CD4-positive, CD25-positive, alpha-beta regulatory T cell (primary cell): ENCODE data around the gene SH3BP5. TPM values are rescaled to one million over a fixed set of nuclear protein-coding genes. Genes with fewer than 3 reads are reported as not detected.

Experiments used
- ATAC-seq, 2 donors: fragments of 150-1000 bp; cut with Tn5 transposase; one replicate each; pipeline ENCODE4 v1.10.0; 2021; ENCODE audit warnings: low read depth in 2 of 2, moderate number of reproducible peaks in 2 of 2, moderate library complexity in 1 of 2
- DNase-seq, 3 donors: peaks; one replicate each; pipeline versions ENCODE4 v3.0.0 to v3.0.0-alpha.2; 2012 to 2022; ENCODE audit warnings: mixed read lengths in 1 of 3
- H3K27ac ChIP-seq: one replicate; pipeline ENCODE4 v1.7.0; 2013; ENCODE audit warnings: mild to moderate bottlenecking, low read length; ENCODE audit not compliant: insufficient read depth, poor library complexity, severe bottlenecking
- H3K27me3 ChIP-seq: one replicate; pipeline ENCODE4 v1.7.0; 2013; ENCODE audit warnings: low read length; ENCODE audit not compliant: control insufficient read depth, insufficient read depth
- H3K36me3 ChIP-seq: one replicate; pipeline ENCODE4 v1.7.0; 2013; ENCODE audit warnings: mild to moderate bottlenecking, low read length, moderate library complexity; ENCODE audit not compliant: control insufficient read depth, insufficient read depth
- H3K4me1 ChIP-seq: 2 replicates; pipeline ENCODE4 v1.7.0; 2013; ENCODE audit warnings: mild to moderate bottlenecking, low read length; ENCODE audit not compliant: insufficient read depth, control insufficient read depth, poor library complexity, severe bottlenecking
- H3K4me3 ChIP-seq: one replicate; pipeline ENCODE4 v1.7.0; 2013; ENCODE audit warnings: low read depth, mild to moderate bottlenecking, low read length, moderate library complexity
- H3K9me3 ChIP-seq, 2 experiments: 1 replicate in 1 of 2; 2 replicates in 1 of 2; pipeline ENCODE4 v1.7.0; 2013; ENCODE audit warnings: low read length in 2 of 2, mild to moderate bottlenecking in 1 of 2, moderate library complexity in 1 of 2; ENCODE audit not compliant: control insufficient read depth in 2 of 2
- H3K27ac Mint-ChIP-seq, 3 donors: one replicate each; pipeline ENCODE4 v1.8.0; 2020 to 2022; ENCODE audit warnings: mild to moderate bottlenecking in 3 of 3, mixed read lengths in 3 of 3, moderate library complexity in 2 of 3
- H3K27me3 Mint-ChIP-seq: one replicate; pipeline ENCODE4 v1.8.0; 2022; ENCODE audit warnings: mild to moderate bottlenecking, mixed read lengths
- H3K36me3 Mint-ChIP-seq: one replicate; pipeline ENCODE4 v1.8.0; 2020; ENCODE audit warnings: mixed read lengths
- H3K4me1 Mint-ChIP-seq, 4 donors: one replicate each; pipeline ENCODE4 v1.8.0; 2020 to 2022; ENCODE audit warnings: mixed read lengths in 4 of 4, mild to moderate bottlenecking in 1 of 4
- H3K4me3 Mint-ChIP-seq, 4 donors: one replicate each; pipeline ENCODE4 v1.8.0; 2020 to 2022; ENCODE audit warnings: mild to moderate bottlenecking in 4 of 4, mixed read lengths in 4 of 4, moderate library complexity in 3 of 4
- H3K9me3 Mint-ChIP-seq, 7 donors: one replicate each; pipeline ENCODE4 v1.8.0; 2020 to 2022; ENCODE audit warnings: mixed read lengths in 7 of 7, mild to moderate bottlenecking in 3 of 7, moderate library complexity in 2 of 7
- polyA plus RNA-seq, 4 donors: library from polyadenylated mRNA; unstranded; fragments of 300-500 nt; fragmentation: Illumina TruSeq; gene quantifications; one replicate each; pipeline ENCODE4 v1.2.3, GENCODE V29; 2021
- total RNA-seq: library from RNA; stranded (reverse); gene quantifications from one replicate; pipeline ENCODE4 v1.2.3, GENCODE V29; 2022

SH3BP5 gene
- total and polyA plus RNA-seq, 5 donors from 2014 or later = 24.7 to 68.6 (median 32.8) TPM

DNA sequence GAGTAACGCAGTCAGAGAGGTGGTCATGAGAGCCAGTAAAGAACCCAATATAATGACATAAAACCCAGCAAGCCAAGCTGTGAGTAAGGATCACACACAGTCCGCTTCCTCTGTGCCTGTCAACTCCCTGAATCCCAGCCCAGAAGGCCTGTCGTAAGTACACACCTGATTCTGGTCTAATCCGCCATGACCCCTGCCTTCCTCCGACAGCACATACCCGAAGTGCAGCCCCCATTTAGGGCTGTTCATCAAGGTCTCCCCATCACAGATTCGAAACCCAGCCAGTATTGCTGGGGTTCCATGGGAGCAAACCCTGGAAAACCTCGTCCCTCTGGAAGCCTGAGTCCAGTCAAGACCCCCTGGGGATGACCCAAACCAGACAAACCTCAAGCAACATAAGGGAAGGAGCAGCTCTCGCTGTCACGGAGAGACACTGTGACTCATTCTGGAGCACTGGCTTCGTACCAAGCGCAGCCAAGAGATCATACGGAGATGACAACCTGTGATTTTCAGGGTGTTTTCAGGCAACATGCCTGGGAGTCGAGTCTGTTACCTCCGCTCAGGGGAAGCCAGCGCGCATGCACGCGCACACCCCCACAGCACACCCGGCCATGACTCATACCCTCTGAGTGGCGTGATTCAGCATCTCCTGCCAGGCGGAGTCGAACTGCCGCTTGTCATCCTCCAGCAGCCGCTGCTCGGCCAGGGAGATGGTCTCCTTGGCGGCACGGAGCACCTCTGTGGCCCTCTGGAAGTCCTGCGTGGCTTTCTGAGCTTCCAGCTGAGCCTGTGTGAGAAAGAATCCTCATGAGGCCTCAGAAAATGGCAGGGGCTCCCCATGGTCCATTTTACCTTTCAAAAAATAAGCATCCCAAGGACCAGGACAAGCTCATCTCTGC lies 63.0 kb downstream of the SH3BP5 start:
- Histone ChIP-seq H3K27ac (peak overlapping the region; percentile 87), H3K9me3 (no peaks in the 10 kb centered on the region), H3K4me3 (peak overlapping the region; percentile 46), H3K4me1 (peaks cover 61% of the 10 kb centered on the region), H3K36me3 (peaks cover 18% of the 10 kb centered on the region), H3K27me3 (no peaks in the 10 kb centered on the region)
- Mint-ChIP-seq H3K9me3 (no peaks in the 10 kb centered on the region), H3K27ac (peak overlapping the region; percentile 85 to 94 (median 94)), H3K36me3 (no peaks in the 10 kb centered on the region), H3K27me3 (peaks cover 4% of the 10 kb centered on the region), H3K4me3 (peak overlapping the region; percentile 66 to 89 (median 70)), H3K4me1 (peaks cover 22 to 81% (median 54%) of the 10 kb centered on the region in 4 donors)
- DNase-seq (peak; percentile 76 to 93 (median 77)), ATAC-seq (peak; percentile 78 to 81)

- peak overlapping the region; percentile 23 to 89 (median 52) for H3K4me3 Mint-ChIP-seq
- Histone ChIP-seq H3K27ac (peak overlapping the region; percentile 87), H3K4me3 (no peak overlapping the region), H3K36me3 (peaks cover 18% of the 10 kb centered on the region), H3K27me3 (no peaks in the 10 kb centered on the region), H3K4me1 (peaks cover 59% of the 10 kb centered on the region), H3K9me3 (no peaks in the 10 kb centered on the region)
- peak; percentile 74 to 90 (median 85) for DNase-seq
- no peaks in the 10 kb centered on the region for H3K9me3 Mint-ChIP-seq
- peaks cover 22 to 71% (median 52%) of the 10 kb centered on the region in 4 donors for H3K4me1 Mint-ChIP-seq
- H3K36me3 Mint-ChIP-seq = no peaks in the 10 kb centered on the region
- ATAC-seq = peak; percentile 49
- peaks cover 4% of the 10 kb centered on the region for H3K27me3 Mint-ChIP-seq
- H3K27ac Mint-ChIP-seq = peak overlapping the region in 2 of 3 donors; percentile 86 to 87
Measured at GRCh38 chr3:15268033-15268631, 64.3 kb downstream of the SH3BP5 start.

DNA sequence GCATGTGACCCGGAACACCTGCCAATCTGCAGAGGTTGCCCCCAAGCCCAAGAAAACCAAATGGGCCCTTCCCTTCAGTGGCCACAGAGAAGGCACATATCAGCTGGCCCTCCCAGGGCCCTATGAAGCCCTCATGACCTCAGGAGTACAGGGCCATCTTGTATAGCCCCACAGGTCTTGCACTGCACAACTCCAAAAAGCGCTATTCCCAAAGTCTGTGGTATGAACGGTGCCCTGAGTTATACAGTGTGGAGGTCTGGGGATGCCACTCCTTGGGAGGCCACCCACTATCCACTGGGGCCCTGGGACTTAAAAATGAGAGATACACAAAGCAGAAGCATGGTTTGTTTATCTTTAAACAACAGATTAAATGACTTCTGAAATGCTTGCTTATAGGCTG lies 64.9 kb downstream of the SH3BP5 start:
- Mint-ChIP-seq H3K9me3 (no peaks in the 10 kb centered on the region), H3K4me3 (peak overlapping the region in 1 of 4 donors; percentile 89), H3K27me3 (peaks cover 4% of the 10 kb centered on the region), H3K36me3 (no peaks in the 10 kb centered on the region), H3K4me1 (peaks cover 22 to 65% (median 49%) of the 10 kb centered on the region in 4 donors), H3K27ac (peak overlapping the region in 1 of 3 donors; percentile 87)
- ATAC-seq (no peak), DNase-seq (no peak)
- H3K27ac ChIP-seq = no peak overlapping the region
- H3K27me3 ChIP-seq = no peaks in the 10 kb centered on the region
- H3K9me3 ChIP-seq = no peaks in the 10 kb centered on the region
- H3K4me1 ChIP-seq = peaks cover 53% of the 10 kb centered on the region
- H3K36me3 ChIP-seq = peaks cover 18% of the 10 kb centered on the region
- H3K4me3 ChIP-seq = no peak overlapping the region

DNA sequence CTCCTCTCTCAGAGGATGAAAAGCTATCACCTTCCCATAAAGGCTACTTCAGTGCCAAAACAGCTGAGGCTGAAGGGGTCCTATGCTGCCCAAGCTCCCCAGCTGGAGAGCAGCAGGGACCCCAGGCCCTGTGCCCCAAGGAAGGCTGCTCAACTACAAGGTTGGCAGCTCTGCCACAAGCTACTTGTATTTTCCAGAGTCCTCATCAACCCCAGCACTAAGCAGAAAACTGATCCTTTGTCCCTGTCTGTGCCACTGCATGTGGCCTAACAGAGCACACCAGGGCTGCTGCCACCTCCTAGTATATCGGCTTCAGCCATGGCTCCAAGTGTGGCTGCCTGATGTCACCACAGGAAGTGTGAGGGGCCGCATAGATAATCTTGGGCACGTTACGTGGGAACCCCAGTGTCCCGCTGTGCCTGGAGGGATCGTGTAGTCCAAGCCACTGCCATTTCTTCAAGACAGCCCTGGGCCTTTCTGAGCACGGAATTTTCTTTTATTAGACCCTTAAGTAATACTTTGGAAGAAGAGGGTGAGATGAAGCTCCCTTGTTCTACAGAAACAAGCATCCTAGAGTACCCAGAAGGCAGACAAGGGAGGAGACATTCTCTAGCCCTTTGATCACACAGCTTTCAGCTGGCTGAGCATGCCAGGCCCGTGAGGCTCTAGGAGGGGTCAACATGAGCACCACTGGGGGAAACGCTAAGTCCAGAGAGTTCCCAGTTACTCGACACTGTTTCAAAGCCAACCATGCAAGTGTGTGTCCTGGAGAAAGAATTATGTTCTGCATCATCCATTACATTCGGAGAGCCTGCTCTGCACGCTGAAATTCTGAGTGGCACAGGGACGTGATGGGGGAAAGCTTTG lies 65.6 kb downstream of the SH3BP5 start:
- H3K4me1 ChIP-seq = peaks cover 46% of the 10 kb centered on the region
- Mint-ChIP-seq H3K9me3 (no peaks in the 10 kb centered on the region), H3K4me3 (no peak overlapping the region), H3K36me3 (no peaks in the 10 kb centered on the region), H3K27me3 (peaks cover 3% of the 10 kb centered on the region), H3K4me1 (peaks cover 16 to 57% (median 41%) of the 10 kb centered on the region in 4 donors), H3K27ac (peak overlapping the region in 1 of 3 donors; percentile 52)
- ATAC-seq (no peak), DNase-seq (no peak)
- peaks cover 22% of the 10 kb centered on the region for H3K36me3 ChIP-seq
- no peaks in the 10 kb centered on the region for H3K27me3 ChIP-seq
- H3K4me3 ChIP-seq = no peak overlapping the region
- H3K9me3 ChIP-seq = no peaks in the 10 kb centered on the region
- H3K27ac ChIP-seq = no peak overlapping the region

- H3K9me3 Mint-ChIP-seq = no peaks in the 10 kb centered on the region
- H3K4me1 ChIP-seq = peaks cover 37% of the 10 kb centered on the region
- peaks cover 12 to 51% (median 40%) of the 10 kb centered on the region in 4 donors for H3K4me1 Mint-ChIP-seq
- H3K27me3 Mint-ChIP-seq = no peaks in the 10 kb centered on the region
- H3K27ac ChIP-seq = no peak overlapping the region
- no peaks in the 10 kb centered on the region for H3K9me3 ChIP-seq
- no peak overlapping the region for H3K4me3 ChIP-seq
- no peak for ATAC-seq
- peaks cover 30% of the 10 kb centered on the region for H3K36me3 ChIP-seq
- H3K36me3 Mint-ChIP-seq = no peaks in the 10 kb centered on the region
- peak overlapping the region; percentile 49 to 55 (median 52) for H3K27ac Mint-ChIP-seq
- DNase-seq = no peak
- H3K27me3 ChIP-seq = no peaks in the 10 kb centered on the region
- peak overlapping the region in 1 of 4 donors; percentile 38 for H3K4me3 Mint-ChIP-seq
Measured at GRCh38 chr3:15265655-15266509, 66.5 kb downstream of the SH3BP5 start.

DNA sequence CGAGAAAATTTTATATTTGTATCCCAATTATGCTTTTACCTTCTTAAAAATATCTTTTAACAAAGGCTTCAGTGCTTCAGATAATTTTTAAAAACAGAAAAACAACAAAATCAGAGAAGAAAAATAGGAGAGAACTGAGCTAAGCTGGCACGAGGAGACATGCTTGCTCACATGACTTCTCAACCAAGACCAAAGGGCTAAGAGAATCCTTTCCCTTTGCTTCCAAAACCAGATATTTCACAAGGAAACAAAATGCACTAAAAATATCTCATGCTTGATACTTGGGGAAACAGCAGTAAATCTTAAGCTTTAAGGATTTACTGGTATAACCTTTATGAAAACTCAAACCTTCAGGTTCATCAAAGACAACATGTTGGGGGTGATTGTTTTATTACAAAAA lies 67.9 kb downstream of the SH3BP5 start:
- no peaks in the 10 kb centered on the region for H3K9me3 Mint-ChIP-seq
- no peak overlapping the region for H3K4me3 ChIP-seq
- H3K4me1 ChIP-seq = peaks cover 23% of the 10 kb centered on the region
- H3K27ac Mint-ChIP-seq = peak overlapping the region; percentile 25 to 64 (median 48)
- H3K27ac ChIP-seq = no peak overlapping the region
- ATAC-seq (no peak), DNase-seq (no peak)
- no peaks in the 10 kb centered on the region for H3K9me3 ChIP-seq
- H3K36me3 Mint-ChIP-seq = peaks cover 11% of the 10 kb centered on the region
- H3K4me3 Mint-ChIP-seq = no peak overlapping the region
- H3K27me3 Mint-ChIP-seq = no peaks in the 10 kb centered on the region
- no peaks in the 10 kb centered on the region for H3K27me3 ChIP-seq
- peaks cover 44% of the 10 kb centered on the region for H3K36me3 ChIP-seq
- H3K4me1 Mint-ChIP-seq = peaks cover 10 to 38% (median 33%) of the 10 kb centered on the region in 4 donors
